SU-DHL-6 (cell line): Measurements from ENCODE around the gene DPP10.

ENCODE experiments used
- H2AFZ ChIP-seq: fragments of 200-600 bp; sonication (generic); 2 replicates; pipeline ENCODE4 v1.6.1; 2014; ENCODE audit warnings: low read depth, mild to moderate bottlenecking, moderate library complexity, mixed read lengths, antibody characterized with exemption, low read length; ENCODE audit not compliant: severe bottlenecking
- H3F3A ChIP-seq: fragments of 200-600 bp; shearing (Covaris generic); 2 replicates; pipeline ENCODE4 v1.6.0; 2016; ENCODE audit warnings: antibody characterized with exemption, mild to moderate bottlenecking; ENCODE audit not compliant: insufficient read depth
- H3K27ac ChIP-seq: fragments of 200-600 bp; sonication (generic); 2 replicates; pipeline ENCODE4 v1.5.1; 2016; ENCODE audit warnings: low read depth, mild to moderate bottlenecking, low read length, moderate library complexity, mixed read lengths
- H3K27me3 ChIP-seq: fragments of 200-600 bp; sonication (generic), shearing (Covaris generic); 2 replicates; pipeline ENCODE4 v1.6.0; 2014; ENCODE audit warnings: mild to moderate bottlenecking, low read length
- H3K36me3 ChIP-seq: fragments of 200-600 bp; sonication (generic); 2 replicates; pipeline ENCODE4 v1.6.1; 2014; ENCODE audit warnings: mild to moderate bottlenecking, low read length, mixed read lengths
- H3K4me2 ChIP-seq: fragments of 300-600, 200-600 bp; shearing (Covaris generic), sonication (generic); 2 replicates; pipeline ENCODE4 v1.6.0; 2014; ENCODE audit warnings: low read length, low read depth, mild to moderate bottlenecking; ENCODE audit not compliant: poor library complexity, severe bottlenecking
- H3K4me3 ChIP-seq: fragments of 200-600 bp; sonication (generic); 2 replicates; pipeline ENCODE4 v1.5.1; 2014; ENCODE audit warnings: antibody characterized with exemption, low read length, mild to moderate bottlenecking, mixed read lengths; ENCODE audit not compliant: insufficient read depth, poor library complexity, severe bottlenecking
- H3K79me2 ChIP-seq: fragments of 200-600 bp; sonication (generic); 2 replicates; pipeline ENCODE4 v1.6.1; 2014; ENCODE audit warnings: mild to moderate bottlenecking, low read length, moderate library complexity; ENCODE audit not compliant: insufficient read depth
- H3K9ac ChIP-seq: fragments of 200-600 bp; sonication (generic); 2 replicates; pipeline ENCODE4 v1.7.0; 2014; ENCODE audit warnings: mild to moderate bottlenecking, low read length
- H3K9me2 ChIP-seq: fragments of 200-600 bp; sonication (generic); replicated peaks from 2 replicates; pipeline ENCODE4 v1.6.1; 2014; ENCODE audit warnings: low read length; ENCODE audit not compliant: insufficient read depth
- H3K9me3 ChIP-seq: fragments of 200-600 bp; sonication (generic); 2 replicates; pipeline ENCODE4 v1.6.1; 2014; ENCODE audit warnings: low read length, mixed read lengths; ENCODE audit not compliant: insufficient read depth
- H4K20me1 ChIP-seq: fragments of 200-600 bp; sonication (generic); 2 replicates; pipeline ENCODE4 v1.6.1; 2014; ENCODE audit warnings: low read depth, mild to moderate bottlenecking, antibody characterized with exemption, low read length, moderate library complexity, mixed read lengths
- EZH2phosphoT487 ChIP-seq: fragments of 200-600 bp; sonication (generic), shearing (Covaris generic); conservative IDR thresholded peaks from 2 replicates; pipeline ENCODE4 v1.6.1; 2018; ENCODE audit warnings: mild to moderate bottlenecking, antibody characterized with exemption, low read length, moderate library complexity, mixed read lengths
- TF ChIP-seq, protein P1 (sequence below): fragments of 200-600 bp; sonication (generic); IDR thresholded peaks from one replicate; pipeline ENCODE4 v1.5.1; 2017; ENCODE audit warnings: antibody characterized with exemption, mild to moderate bottlenecking, low read length, moderate library complexity; ENCODE audit not compliant: insufficient read depth, poor library complexity, severe bottlenecking

Gene DPP10

GRCh38 chr2:114929225-114929624, 486.8 kb downstream of the DPP10 start:
- Histone ChIP-seq H3K27me3 (no peaks in the 10 kb centered on the region), H3K4me3 (no peak overlapping the region), H3K27ac (no peak overlapping the region), H2AFZ (no peak overlapping the region), H3K9ac (no peak overlapping the region), H4K20me1 (no peaks in the 10 kb centered on the region), H3K9me3 (no peaks in the 10 kb centered on the region), H3K9me2 (no peaks in the 10 kb centered on the region), H3K4me2 (no peak overlapping the region), H3K36me3 (no peaks in the 10 kb centered on the region), H3F3A (no peaks in the 10 kb centered on the region), H3K79me2 (no peaks in the 10 kb centered on the region)
- no peak for TF ChIP-seq EZH2phosphoT487
- TF ChIP-seq, protein P1, sequence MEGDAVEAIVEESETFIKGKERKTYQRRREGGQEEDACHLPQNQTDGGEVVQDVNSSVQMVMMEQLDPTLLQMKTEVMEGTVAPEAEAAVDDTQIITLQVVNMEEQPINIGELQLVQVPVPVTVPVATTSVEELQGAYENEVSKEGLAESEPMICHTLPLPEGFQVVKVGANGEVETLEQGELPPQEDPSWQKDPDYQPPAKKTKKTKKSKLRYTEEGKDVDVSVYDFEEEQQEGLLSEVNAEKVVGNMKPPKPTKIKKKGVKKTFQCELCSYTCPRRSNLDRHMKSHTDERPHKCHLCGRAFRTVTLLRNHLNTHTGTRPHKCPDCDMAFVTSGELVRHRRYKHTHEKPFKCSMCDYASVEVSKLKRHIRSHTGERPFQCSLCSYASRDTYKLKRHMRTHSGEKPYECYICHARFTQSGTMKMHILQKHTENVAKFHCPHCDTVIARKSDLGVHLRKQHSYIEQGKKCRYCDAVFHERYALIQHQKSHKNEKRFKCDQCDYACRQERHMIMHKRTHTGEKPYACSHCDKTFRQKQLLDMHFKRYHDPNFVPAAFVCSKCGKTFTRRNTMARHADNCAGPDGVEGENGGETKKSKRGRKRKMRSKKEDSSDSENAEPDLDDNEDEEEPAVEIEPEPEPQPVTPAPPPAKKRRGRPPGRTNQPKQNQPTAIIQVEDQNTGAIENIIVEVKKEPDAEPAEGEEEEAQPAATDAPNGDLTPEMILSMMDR, result no peak

DNA sequence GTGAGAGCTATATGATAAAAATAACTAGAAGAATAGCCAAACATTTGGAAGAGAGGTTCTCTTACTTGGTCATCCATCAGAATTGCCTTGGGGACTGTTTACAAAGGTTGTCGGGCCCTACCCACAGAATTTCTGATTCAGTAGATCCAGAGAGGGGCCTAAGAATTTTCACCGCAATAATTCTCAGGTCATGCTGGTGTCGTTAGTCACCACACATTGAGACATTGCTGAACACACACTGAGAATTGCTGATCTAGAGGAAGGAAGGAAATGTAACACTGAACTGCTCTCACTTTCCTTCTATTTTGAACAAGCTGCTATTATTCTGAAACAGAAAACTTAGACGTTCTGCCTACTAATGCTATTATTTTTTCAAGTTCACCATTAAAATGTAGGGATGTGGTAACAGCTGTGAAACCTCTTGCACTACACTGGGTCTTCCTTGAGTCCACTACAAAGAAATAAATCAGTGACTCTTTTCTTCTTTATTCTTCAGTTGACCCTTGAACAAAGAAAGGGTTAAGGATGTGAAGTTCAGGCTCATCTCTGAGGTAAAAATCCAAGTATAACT, 491.3 kb downstream of the DPP10 start:
- no peak for TF ChIP-seq EZH2phosphoT487
- TF ChIP-seq, protein P1, result no peak
- no peaks in the 10 kb centered on the region for H3K9me3 ChIP-seq
- H3K4me2 ChIP-seq, result no peak overlapping the region
- H3K27me3 ChIP-seq, result no peaks in the 10 kb centered on the region; the same call in 1 of the 2 replicates
- H3K79me2 ChIP-seq, result no peaks in the 10 kb centered on the region
- H3K9me2 ChIP-seq, result no peaks in the 10 kb centered on the region
- H3K27ac ChIP-seq, result no peak overlapping the region
- H4K20me1 ChIP-seq, result no peaks in the 10 kb centered on the region
- no peak overlapping the region for H3K9ac ChIP-seq
- H2AFZ ChIP-seq, result no peak overlapping the region
- no peaks in the 10 kb centered on the region for H3K36me3 ChIP-seq
- H3F3A ChIP-seq, result no peaks in the 10 kb centered on the region
- no peak overlapping the region for H3K4me3 ChIP-seq

- Histone ChIP-seq H3K9me2 (no peaks in the 10 kb centered on the region), H3K4me3 (no peak overlapping the region), H3K79me2 (no peaks in the 10 kb centered on the region), H3K9ac (no peak overlapping the region), H3K27ac (no peak overlapping the region), H3F3A (no peaks in the 10 kb centered on the region), H4K20me1 (no peaks in the 10 kb centered on the region), H3K4me2 (no peak overlapping the region), H3K9me3 (no peaks in the 10 kb centered on the region), H2AFZ (no peak overlapping the region), H3K27me3 (no peaks in the 10 kb centered on the region; the same call in 1 of the 2 replicates), H3K36me3 (no peaks in the 10 kb centered on the region)
- TF ChIP-seq, protein P1, result no peak
- no peak for TF ChIP-seq EZH2phosphoT487
These were observed 492.6 kb downstream of the DPP10 start for GRCh38 chr2:114935031-114935430.
